A673 (cell line): ENCODE data around the gene LRRN1. TPM values are rescaled to one million over a fixed set of nuclear protein-coding genes. Genes with fewer than 3 reads are reported as not detected.

Source experiments
- BruUV-seq: library from RNA; stranded (reverse); fragments of 400-500 nt; replicated peaks from 2 replicates; lab custom pipeline; 2021; lab: Mats Ljungman, UMichigan
- CTCF ChIA-PET: fragments of 300-600 bp; sonication (Branson Sonifier 250); formaldehyde crosslinking; loops from one replicate; lab custom pipeline; 2022; ENCODE audit warnings: antibody characterized with exemption; lab: Charles Lee
- POLR2A ChIA-PET: fragments of 300-600 bp; sonication (Branson Sonifier 250); formaldehyde crosslinking; loops from one replicate; lab custom pipeline; 2022; ENCODE audit warnings: antibody characterized with exemption; ENCODE audit not compliant: low non-redundant PET; lab: Charles Lee
- DNase-seq: peaks from one replicate; pipeline ENCODE4 v3.0.0-alpha.2; 2015; ENCODE audit warnings: low spot score
- H3K27ac ChIP-seq: fragments of 200-600 bp; sonication (generic); 2 replicates; pipeline ENCODE4 v1.5.1; 2016; ENCODE audit warnings: mixed run types, low read depth, mild to moderate bottlenecking, mixed read lengths, antibody characterized with exemption, low read length; ENCODE audit not compliant: poor library complexity, severe bottlenecking
- H3K27me3 ChIP-seq: fragments of 200-600 bp; sonication (generic); replicated peaks from 2 replicates; pipeline ENCODE4 v1.6.1; 2017; ENCODE audit warnings: mixed run types, low read depth, mild to moderate bottlenecking, mixed read lengths, antibody characterized with exemption, low read length; ENCODE audit not compliant: insufficient read depth, poor library complexity
- H3K36me3 ChIP-seq: fragments of 200-600 bp; sonication (generic); 2 replicates; pipeline ENCODE4 v1.6.1; 2016; ENCODE audit warnings: mixed run types, mild to moderate bottlenecking, mixed read lengths, antibody characterized with exemption, low read length; ENCODE audit not compliant: insufficient read depth, poor library complexity, severe bottlenecking
- H3K4me1 ChIP-seq: fragments of 200-600 bp; sonication (generic); 2 replicates; pipeline ENCODE4 v1.6.1; 2017; ENCODE audit warnings: mixed run types, mild to moderate bottlenecking, mixed read lengths, antibody characterized with exemption, low read length; ENCODE audit not compliant: insufficient read depth, poor library complexity, severe bottlenecking
- H3K4me3 ChIP-seq: fragments of 200-600 bp; sonication (generic); 2 replicates; pipeline ENCODE4 v1.5.1; 2016; ENCODE audit warnings: low read depth, mixed run types, mild to moderate bottlenecking, mixed read lengths, low read length; ENCODE audit not compliant: poor library complexity, severe bottlenecking
- H3K9me3 ChIP-seq: fragments of 200-600 bp; sonication (generic); 2 replicates; pipeline ENCODE4 v1.6.1; 2016; ENCODE audit warnings: mixed run types, low read depth, mild to moderate bottlenecking, mixed read lengths, antibody characterized with exemption, low read length; ENCODE audit not compliant: poor library complexity, severe bottlenecking
- EZH2 ChIP-seq: fragments of 200-600 bp; sonication (generic); IDR thresholded peaks from 2 replicates; pipeline ENCODE4 v1.6.1; 2017; ENCODE audit warnings: borderline replicate concordance, low read depth, mild to moderate bottlenecking, mixed read lengths, antibody characterized with exemption, low read length; ENCODE audit not compliant: poor library complexity, severe bottlenecking
- intact Hi-C: fragments of 100-400 bp; cut with micrococcal nuclease; formaldehyde crosslinking; loops from one replicate; pipeline ENCODE4 v1.10.0; 2022; ENCODE audit not compliant: unreplicated experiment
- total RNA-seq: library from RNA; stranded (reverse); gene quantifications from 2 replicates; pipeline ENCODE4 v1.2.3, GENCODE V29; 2021
- TF ChIP-seq, protein P1 (sequence below): fragments of 300-800, 200-600 bp; sonication (generic); conservative IDR thresholded peaks from 2 replicates; pipeline ENCODE4 v1.5.1; 2017; ENCODE audit warnings: low read depth, mild to moderate bottlenecking, antibody characterized with exemption, low read length, moderate library complexity, mixed read lengths

Gene LRRN1
- total RNA-seq, 1 experiment from 2014 or later, result not detected

DNA sequence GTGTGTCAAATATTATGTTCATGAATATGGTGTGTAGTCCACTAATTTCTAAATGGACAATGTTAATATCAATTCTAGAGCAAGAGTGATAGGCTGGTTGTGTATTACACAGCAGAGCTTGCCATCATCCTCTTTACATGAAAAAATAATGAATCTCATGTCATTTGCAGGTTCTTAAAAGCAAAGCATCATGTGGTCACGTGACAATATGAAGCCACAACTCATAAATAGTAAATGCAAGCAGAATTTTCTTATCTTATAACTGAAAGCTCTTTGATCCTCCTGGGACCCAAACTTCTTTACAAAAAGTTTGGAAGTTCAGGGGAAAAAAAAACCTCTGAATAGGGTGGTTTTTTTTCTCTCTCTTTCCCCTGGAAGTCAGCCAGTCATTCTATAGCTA, 26.9 kb upstream of the LRRN1 start:
- H3K36me3 ChIP-seq, result no peaks in the 10 kb centered on the region
- ChIA-PET CTCF (no interaction called here), POLR2A (no interaction called here)
- intact Hi-C loops, result no loop called here
- no peaks in the 10 kb centered on the region for H3K4me1 ChIP-seq
- H3K27me3 ChIP-seq, result no peaks in the 10 kb centered on the region
- BruUV-seq, result no TSS peak
- no peak overlapping the region for H3K4me3 ChIP-seq
- H3K9me3 ChIP-seq, result peaks cover 22% of the 10 kb centered on the region
- TF ChIP-seq EZH2, result no peak
- TF ChIP-seq, protein P1, sequence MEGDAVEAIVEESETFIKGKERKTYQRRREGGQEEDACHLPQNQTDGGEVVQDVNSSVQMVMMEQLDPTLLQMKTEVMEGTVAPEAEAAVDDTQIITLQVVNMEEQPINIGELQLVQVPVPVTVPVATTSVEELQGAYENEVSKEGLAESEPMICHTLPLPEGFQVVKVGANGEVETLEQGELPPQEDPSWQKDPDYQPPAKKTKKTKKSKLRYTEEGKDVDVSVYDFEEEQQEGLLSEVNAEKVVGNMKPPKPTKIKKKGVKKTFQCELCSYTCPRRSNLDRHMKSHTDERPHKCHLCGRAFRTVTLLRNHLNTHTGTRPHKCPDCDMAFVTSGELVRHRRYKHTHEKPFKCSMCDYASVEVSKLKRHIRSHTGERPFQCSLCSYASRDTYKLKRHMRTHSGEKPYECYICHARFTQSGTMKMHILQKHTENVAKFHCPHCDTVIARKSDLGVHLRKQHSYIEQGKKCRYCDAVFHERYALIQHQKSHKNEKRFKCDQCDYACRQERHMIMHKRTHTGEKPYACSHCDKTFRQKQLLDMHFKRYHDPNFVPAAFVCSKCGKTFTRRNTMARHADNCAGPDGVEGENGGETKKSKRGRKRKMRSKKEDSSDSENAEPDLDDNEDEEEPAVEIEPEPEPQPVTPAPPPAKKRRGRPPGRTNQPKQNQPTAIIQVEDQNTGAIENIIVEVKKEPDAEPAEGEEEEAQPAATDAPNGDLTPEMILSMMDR, result no peak
- no peak for DNase-seq
- H3K27ac ChIP-seq, result no peak overlapping the region

DNA sequence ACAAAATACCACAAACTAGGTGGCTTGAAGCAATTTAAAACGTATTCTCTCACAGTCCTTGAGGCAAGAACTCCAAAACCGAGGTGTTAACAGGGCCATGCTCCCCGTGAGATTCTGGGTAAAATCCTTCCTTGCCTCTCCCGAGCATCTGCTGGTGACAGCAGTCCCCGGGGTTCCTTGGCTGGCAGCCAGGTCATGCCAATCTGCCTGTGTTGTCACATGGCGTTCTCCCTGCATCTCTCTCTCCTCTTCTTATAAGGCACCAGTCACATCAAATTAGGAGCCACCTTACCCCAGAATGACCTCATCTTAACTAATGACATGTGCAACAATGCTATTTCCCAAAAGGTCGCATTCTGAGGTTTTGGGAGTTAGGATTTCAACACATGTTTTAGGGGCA, 26.3 kb upstream of the LRRN1 start:
- H3K4me1 ChIP-seq, result no peaks in the 10 kb centered on the region
- CTCF ChIA-PET, result no interaction called here
- POLR2A ChIA-PET, result no interaction called here
- no peak overlapping the region for H3K27ac ChIP-seq
- H3K27me3 ChIP-seq, result no peaks in the 10 kb centered on the region
- no peaks in the 10 kb centered on the region for H3K36me3 ChIP-seq
- H3K9me3 ChIP-seq, result peaks cover 22% of the 10 kb centered on the region
- intact Hi-C loops, result no loop called here
- DNase-seq, result no peak
- no TSS peak for BruUV-seq
- H3K4me3 ChIP-seq, result no peak overlapping the region
- TF ChIP-seq, protein P1, result no peak
- no peak for TF ChIP-seq EZH2

DNA sequence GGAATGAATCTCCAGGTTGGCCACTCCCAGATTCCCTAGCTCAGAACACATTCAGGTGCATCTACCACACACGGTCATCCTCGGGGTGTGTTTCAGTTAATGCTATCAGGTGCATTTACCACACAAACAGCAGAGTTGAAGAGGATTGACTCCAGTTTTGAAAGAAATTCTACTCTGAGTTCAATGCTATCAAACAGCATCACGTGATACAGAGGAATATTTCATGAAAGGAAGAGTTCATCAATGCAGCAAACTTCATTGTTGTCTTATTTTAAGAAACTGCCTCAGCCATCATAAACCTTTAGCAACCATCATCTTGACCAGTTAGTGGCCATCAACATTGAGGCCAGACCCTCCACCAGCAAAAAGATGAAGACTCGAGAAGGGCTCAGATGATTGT, 22.6 kb upstream of the LRRN1 start:
- POLR2A ChIA-PET, result no interaction called here
- intact Hi-C loops, result no loop called here
- peaks cover 16% of the 10 kb centered on the region for H3K9me3 ChIP-seq
- no peak for DNase-seq
- no TSS peak for BruUV-seq
- TF ChIP-seq, protein P1, result no peak
- TF ChIP-seq EZH2, result no peak
- H3K4me3 ChIP-seq, result no peak overlapping the region
- H3K27ac ChIP-seq, result no peak overlapping the region
- no peaks in the 10 kb centered on the region for H3K27me3 ChIP-seq
- no peaks in the 10 kb centered on the region for H3K4me1 ChIP-seq
- CTCF ChIA-PET, result no interaction called here
- H3K36me3 ChIP-seq, result no peaks in the 10 kb centered on the region
